LNCaP clone FGC (cell line): ENCODE measurements around the gene PPP2R2B.

Source experiments
- DNase-seq: peaks from one replicate; pipeline ENCODE4 v3.0.0-alpha.2; 2011; ENCODE audit warnings: low read depth
- H3K4me3 ChIP-seq: 2 replicates; pipeline ENCODE4 v1.5.1; 2011; ENCODE audit warnings: mild to moderate bottlenecking, low read depth, low read length, control low read depth
- TF ChIP-seq, protein P1 (sequence below): IDR thresholded peaks from 2 replicates; pipeline ENCODE4 v1.5.1; 2012; ENCODE audit warnings: mild to moderate bottlenecking; ENCODE audit not compliant: control insufficient read depth, insufficient read depth; ENCODE audit errors: extremely low read depth

PPP2R2B gene

GRCh38 chr5:146765089-146765832, 113.3 kb downstream of the PPP2R2B start:
- DNase-seq, result no peak
- TF ChIP-seq, protein P1, sequence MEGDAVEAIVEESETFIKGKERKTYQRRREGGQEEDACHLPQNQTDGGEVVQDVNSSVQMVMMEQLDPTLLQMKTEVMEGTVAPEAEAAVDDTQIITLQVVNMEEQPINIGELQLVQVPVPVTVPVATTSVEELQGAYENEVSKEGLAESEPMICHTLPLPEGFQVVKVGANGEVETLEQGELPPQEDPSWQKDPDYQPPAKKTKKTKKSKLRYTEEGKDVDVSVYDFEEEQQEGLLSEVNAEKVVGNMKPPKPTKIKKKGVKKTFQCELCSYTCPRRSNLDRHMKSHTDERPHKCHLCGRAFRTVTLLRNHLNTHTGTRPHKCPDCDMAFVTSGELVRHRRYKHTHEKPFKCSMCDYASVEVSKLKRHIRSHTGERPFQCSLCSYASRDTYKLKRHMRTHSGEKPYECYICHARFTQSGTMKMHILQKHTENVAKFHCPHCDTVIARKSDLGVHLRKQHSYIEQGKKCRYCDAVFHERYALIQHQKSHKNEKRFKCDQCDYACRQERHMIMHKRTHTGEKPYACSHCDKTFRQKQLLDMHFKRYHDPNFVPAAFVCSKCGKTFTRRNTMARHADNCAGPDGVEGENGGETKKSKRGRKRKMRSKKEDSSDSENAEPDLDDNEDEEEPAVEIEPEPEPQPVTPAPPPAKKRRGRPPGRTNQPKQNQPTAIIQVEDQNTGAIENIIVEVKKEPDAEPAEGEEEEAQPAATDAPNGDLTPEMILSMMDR, result no peak
- H3K4me3 ChIP-seq, result no peak overlapping the region

GRCh38 chr5:146762830-146763229, 115.7 kb downstream of the PPP2R2B start:
- TF ChIP-seq, protein P1, result no peak

GRCh38 chr5:146761811-146762210, 116.7 kb downstream of the PPP2R2B start:
- no peak for DNase-seq
- no peak overlapping the region for H3K4me3 ChIP-seq
- TF ChIP-seq, protein P1, result no peak

More at GRCh38 chr5:146762830-146763229, 115.7 kb downstream of the PPP2R2B start:
- H3K4me3 ChIP-seq, result no peak overlapping the region
- no peak for DNase-seq

GRCh38 chr5:146758938-146759337, 119.6 kb downstream of the PPP2R2B start:
- DNase-seq, result no peak
- TF ChIP-seq, protein P1, result no peak
- no peak overlapping the region for H3K4me3 ChIP-seq

GRCh38 chr5:146758076-146758475, 120.5 kb downstream of the PPP2R2B start:
- H3K4me3 ChIP-seq, result no peak overlapping the region
- TF ChIP-seq, protein P1, result no peak
- DNase-seq, result no peak

GRCh38 chr5:146756546-146756945, 122.0 kb downstream of the PPP2R2B start:
- DNase-seq, result no peak
- TF ChIP-seq, protein P1, result no peak
- no peak overlapping the region for H3K4me3 ChIP-seq

- TF ChIP-seq, protein P1, result no peak
- DNase-seq, result no peak
- H3K4me3 ChIP-seq, result no peak overlapping the region
Measured at GRCh38 chr5:146755793-146756192, 122.8 kb downstream of the PPP2R2B start.
